Transverse colon (tissue), 4 donors: ENCODE data around the gene SNORC. TPM values are rescaled to one million over a fixed set of nuclear protein-coding genes. Genes with fewer than 3 reads are reported as not detected.

Experiments
- DNase-seq: peaks from one replicate; pipeline ENCODE4 v3.0.0-alpha.2; 2019
- H3K27ac ChIP-seq, 4 donors: fragments of 200-600 bp; sonication (generic); 2 replicates each; pipeline ENCODE4 v1.5.1; 2016 to 2018; ENCODE audit warnings: inconsistent platforms in 4 of 4
- H3K27me3 ChIP-seq: fragments of 200-600 bp; sonication (generic); 2 replicates; pipeline ENCODE4 v1.5.1; 2017; ENCODE audit warnings: inconsistent platforms
- H3K36me3 ChIP-seq, 4 donors: fragments of 200-600 bp; sonication (generic); 2 replicates each; pipeline ENCODE4 v1.5.1; 2017 to 2019; ENCODE audit warnings: inconsistent platforms in 4 of 4
- H3K4me1 ChIP-seq, 4 donors: fragments of 200-600 bp; sonication (generic); 2 replicates each; pipeline ENCODE4 v1.5.1; 2017 to 2020; ENCODE audit warnings: inconsistent platforms in 4 of 4
- H3K4me3 ChIP-seq, 4 donors: fragments of 200-600 bp; sonication (generic); 1 replicate in 1 of 4; 2 replicates in 3 of 4; pipeline versions ENCODE4 v1.5.1 to v1.6.1; 2017 to 2019; ENCODE audit warnings: inconsistent platforms in 4 of 4
- H3K9me3 ChIP-seq, 2 donors: fragments of 200-600 bp; sonication (generic); 2 replicates each; pipeline ENCODE4 v1.5.1; 2017 to 2019; ENCODE audit warnings: inconsistent platforms in 2 of 2
- CTCF ChIP-seq, 5 experiments: fragments of 200-600 bp in 3 of 5; fragments of 450-650 bp in 2 of 5; sonication (generic) in 3 of 5; IDR thresholded peaks; 1 replicate in 2 of 5; 2 replicates in 3 of 5; pipeline ENCODE4 v1.5.1; 2016 to 2017; ENCODE audit warnings: antibody characterized with exemption in 5 of 5, inconsistent platforms in 3 of 5, mild to moderate bottlenecking in 2 of 5, moderate library complexity in 1 of 5
- EP300 ChIP-seq: sonication (generic); formaldehyde crosslinking; IDR thresholded peaks from one replicate; pipeline ENCODE4 v1.6.1; 2017; ENCODE audit warnings: antibody characterized with exemption, low read depth
- POLR2A ChIP-seq: fragments of 450-650 bp; IDR thresholded peaks from one replicate; pipeline ENCODE4 v1.6.1; 2016; ENCODE audit warnings: antibody characterized with exemption, mild to moderate bottlenecking, moderate library complexity
- POLR2AphosphoS5 ChIP-seq, 3 donors: sonication (generic); formaldehyde crosslinking; IDR thresholded peaks; one replicate each; pipeline ENCODE4 v1.6.1; 2016; ENCODE audit warnings: antibody characterized with exemption in 3 of 3
- WGBS, 2 donors: methylation state at CpG; one replicate each; pipeline ENCODE4 v1.1.5; 2018; ENCODE audit warnings: low coverage in 1 of 2; 5-methylcytosine and 5-hydroxymethylcytosine counted together
- in situ Hi-C, 4 donors: fragments of 200-750 bp; cut with MboI; loops; one replicate each; pipeline versions ENCODE4 v1.15.0 to v1.15.1; 2017; ENCODE audit warnings: low sequenced_read_pairs in 3 of 4, low pct_ligation_motif_present in 1 of 4, low pct_unique_long_range_greater_than_20kb in 1 of 4
- intact Hi-C: fragments of 100-400 bp; cut with DNase I; formaldehyde crosslinking; loops from one replicate; pipeline ENCODE4 v1.15.1; 2023; ENCODE audit warnings: low total_unique reads
- total RNA-seq, 4 donors: library from RNA; depleted of rRNA; stranded (reverse); fragments of >200 nt; gene quantifications; one replicate each; pipeline ENCODE4 v1.1.0, GENCODE V29; 2016

Gene SNORC
- total RNA-seq, 4 donors from 2014 or later, result 13.9 to 45.6 (median 17.2) TPM

DNA sequence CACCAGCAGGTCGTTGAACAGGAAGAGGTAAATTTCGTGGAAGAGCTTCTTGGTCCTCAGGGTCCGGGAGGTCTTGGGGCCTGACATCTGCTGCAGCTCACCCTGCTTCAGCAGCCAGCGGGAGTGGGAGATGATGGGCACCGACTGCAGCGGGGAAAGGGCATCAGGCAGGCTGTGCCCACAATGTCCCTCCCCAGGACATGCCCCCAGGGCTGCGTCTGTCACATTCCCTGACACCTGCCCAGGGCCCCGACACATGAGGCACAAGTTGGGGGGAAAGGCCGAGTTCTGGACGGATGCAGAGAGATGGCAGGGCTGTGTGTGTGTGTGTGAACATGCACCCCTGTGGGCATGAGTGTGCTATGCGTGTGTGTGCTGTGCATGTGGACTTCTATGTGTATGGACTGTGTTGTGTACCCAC, 13.9 kb downstream of the SNORC start:
- H3K4me1 ChIP-seq, result no peaks in the 10 kb centered on the region
- no peak for DNase-seq
- H3K27ac ChIP-seq, result no peak overlapping the region
- no peaks in the 10 kb centered on the region for H3K9me3 ChIP-seq
- H3K27me3 ChIP-seq, result no peaks in the 10 kb centered on the region
- no peak for TF ChIP-seq CTCF (IDR thresholded peaks at IDR 0.05)
- no peak for TF ChIP-seq EP300
- TF ChIP-seq POLR2AphosphoS5 (IDR thresholded peaks at IDR 0.05), result no peak
- TF ChIP-seq POLR2A, result no peak
- no peaks in the 10 kb centered on the region for H3K36me3 ChIP-seq
- in situ Hi-C loops (no loop called here), intact Hi-C loops (no loop called here)
- 85% methylated on average over 11 of the region's 11 CpGs; no CpG with 5 or more reads in 1 of the 2 donors for WGBS, 2 donors
- no peak overlapping the region for H3K4me3 ChIP-seq

DNA sequence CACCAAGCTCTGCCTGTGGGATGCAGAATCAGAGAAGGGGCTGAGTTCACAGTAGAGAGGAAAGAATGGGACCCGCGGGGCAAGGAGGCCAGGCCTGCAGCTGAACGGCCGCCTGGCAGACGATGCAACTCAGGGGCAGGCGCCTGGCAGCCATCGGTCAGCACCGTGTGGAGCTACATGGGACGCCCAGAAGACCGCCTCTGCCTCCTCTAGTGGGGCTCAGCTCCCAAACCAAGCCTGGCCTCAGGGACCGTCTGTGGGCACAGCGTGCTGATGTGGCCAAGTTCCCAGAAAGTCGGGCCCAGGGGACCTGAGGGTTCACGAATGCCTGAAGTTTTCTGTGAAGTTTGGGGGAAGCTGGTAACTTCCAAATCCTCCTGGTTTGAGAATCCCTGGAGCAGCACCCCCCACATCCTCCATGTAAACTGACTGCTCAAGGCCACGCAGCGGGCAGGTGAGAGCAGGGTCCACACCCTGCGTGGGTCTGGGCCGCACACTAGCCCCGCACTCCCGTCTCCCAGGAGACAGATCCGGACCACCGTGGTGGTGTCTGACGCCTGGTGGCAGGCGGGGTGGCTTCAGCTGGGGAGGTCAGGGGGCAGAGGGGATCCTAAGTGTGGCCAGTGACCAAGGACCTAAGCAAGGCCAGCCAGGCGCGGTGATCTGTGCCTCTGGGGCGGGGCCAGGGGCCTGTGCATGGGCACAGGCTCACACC, 14.6 kb downstream of the SNORC start:
- no peaks in the 10 kb centered on the region for H3K9me3 ChIP-seq
- no peaks in the 10 kb centered on the region for H3K4me1 ChIP-seq
- intact Hi-C loops (no loop called here), in situ Hi-C loops (no loop called here)
- TF ChIP-seq CTCF (IDR thresholded peaks at IDR 0.05) (no peak), POLR2AphosphoS5 (IDR thresholded peaks at IDR 0.05) (no peak), EP300 (no peak), POLR2A (no peak)
- H3K27ac ChIP-seq, result no peak overlapping the region
- WGBS, 2 donors, result 84 to 86% methylated on average over 9 to 27 of the region's 27 CpGs
- no peak for DNase-seq
- no peaks in the 10 kb centered on the region for H3K36me3 ChIP-seq
- H3K27me3 ChIP-seq, result no peaks in the 10 kb centered on the region
- H3K4me3 ChIP-seq, result no peak overlapping the region

- H3K36me3 ChIP-seq, result no peaks in the 10 kb centered on the region
- H3K27ac ChIP-seq, result no peak overlapping the region
- no peak for DNase-seq
- H3K9me3 ChIP-seq, result no peaks in the 10 kb centered on the region
- 85 to 100% methylated on average over 3 to 25 of the region's 25 CpGs for WGBS, 2 donors
- in situ Hi-C loops (no loop called here), intact Hi-C loops (no loop called here)
- no peaks in the 10 kb centered on the region for H3K27me3 ChIP-seq
- TF ChIP-seq POLR2A, result no peak
- no peak for TF ChIP-seq CTCF (IDR thresholded peaks at IDR 0.05)
- TF ChIP-seq EP300, result no peak
- TF ChIP-seq POLR2AphosphoS5 (IDR thresholded peaks at IDR 0.05), result no peak
- H3K4me1 ChIP-seq, result no peaks in the 10 kb centered on the region
- no peak overlapping the region for H3K4me3 ChIP-seq
Observed at GRCh38 chr2:232885264-232885961, 15.3 kb downstream of the SNORC start.

DNA sequence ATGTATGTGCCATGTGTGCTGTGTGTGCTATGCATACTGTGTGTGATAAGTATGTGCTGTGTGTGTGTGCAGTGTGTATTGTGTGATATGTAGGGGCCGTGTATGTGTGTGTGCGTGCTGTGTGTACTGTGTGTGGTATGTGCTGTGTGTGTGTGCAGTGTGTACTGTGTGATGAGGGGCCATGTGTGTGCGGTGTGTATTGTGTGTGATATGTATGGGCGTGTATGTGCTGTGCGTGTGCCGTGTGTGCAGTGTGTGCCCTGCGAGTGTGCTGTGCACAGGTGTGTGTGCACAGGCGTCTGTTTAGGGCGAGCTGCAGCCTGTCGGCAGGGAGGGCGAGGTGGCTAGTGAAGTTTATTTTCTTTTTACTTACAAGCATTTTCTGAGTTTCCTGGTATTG, 16.1 kb downstream of the SNORC start:
- intact Hi-C loops, result no loop called here
- no peak for DNase-seq
- H3K4me1 ChIP-seq, result no peaks in the 10 kb centered on the region
- TF ChIP-seq POLR2A, result no peak
- TF ChIP-seq EP300, result no peak
- TF ChIP-seq POLR2AphosphoS5 (IDR thresholded peaks at IDR 0.05), result no peak
- TF ChIP-seq CTCF (IDR thresholded peaks at IDR 0.05), result no peak
- H3K27me3 ChIP-seq, result peaks cover 3% of the 10 kb centered on the region
- H3K36me3 ChIP-seq, result no peaks in the 10 kb centered on the region
- H3K9me3 ChIP-seq, result no peaks in the 10 kb centered on the region
- in situ Hi-C loops, result no loop called here
- 69 to 84% methylated on average over 4 to 11 of the region's 11 CpGs for WGBS, 2 donors
- no peak overlapping the region for H3K27ac ChIP-seq
- H3K4me3 ChIP-seq, result no peak overlapping the region
